Keratinocyte (primary cell): ENCODE data around the gene TIMP2. TPM values are rescaled to one million over a fixed set of nuclear protein-coding genes. Genes with fewer than 3 reads are reported as not detected.

Source experiments
- DNase-seq: peaks from one replicate; pipeline ENCODE4 v3.0.0-alpha.2; 2011; ENCODE audit warnings: low read depth, missing footprints, low spot score
- FAIRE-seq: peaks from 2 replicates; lab custom pipeline; 2011; peaks lifted over from hg19 to GRCh38; lab: Jason Lieb, UNC
- H2AFZ ChIP-seq: 2 replicates; pipeline ENCODE4 v1.6.0; 2012; ENCODE audit warnings: low read length, control low read depth, inconsistent platforms; ENCODE audit not compliant: control insufficient read depth
- H3K27ac ChIP-seq: 2 replicates; pipeline ENCODE4 v1.5.1; 2011; ENCODE audit warnings: low read length; ENCODE audit not compliant: control insufficient read depth, insufficient read depth
- H3K27me3 ChIP-seq: 3 replicates; pipeline ENCODE4 v1.6.0; 2011; ENCODE audit warnings: low read length; ENCODE audit not compliant: control insufficient read depth, insufficient read depth; ENCODE audit errors: extremely low read depth
- H3K36me3 ChIP-seq, 2 experiments: 2 replicates in 1 of 2; 3 replicates in 1 of 2; pipeline ENCODE4 v1.5.1; 2011; ENCODE audit warnings: low read length in 2 of 2, mild to moderate bottlenecking in 1 of 2; ENCODE audit not compliant: control insufficient read depth in 2 of 2, insufficient read depth in 2 of 2; ENCODE audit errors: extremely low read depth in 1 of 2
- H3K4me1 ChIP-seq: 3 replicates; pipeline ENCODE4 v1.5.1; 2011; ENCODE audit warnings: low read length; ENCODE audit not compliant: control insufficient read depth, insufficient read depth; ENCODE audit errors: extremely low read depth
- H3K4me2 ChIP-seq: 3 replicates; pipeline ENCODE4 v1.6.0; 2011; ENCODE audit warnings: low read depth, low read length; ENCODE audit not compliant: control insufficient read depth, insufficient read depth; ENCODE audit errors: extremely low read depth
- H3K4me3 ChIP-seq, 3 experiments: fragments of 200-600 bp in 1 of 3; sonication (generic) in 1 of 3; 2 replicates in 2 of 3; 3 replicates in 1 of 3; pipeline ENCODE4 v1.5.1; 2011 to 2016; ENCODE audit warnings: low read length in 3 of 3, mild to moderate bottlenecking in 3 of 3, control low read depth in 2 of 3, inconsistent platforms in 1 of 3, low read depth in 1 of 3, mixed read lengths in 1 of 3, mixed run types in 1 of 3, moderate library complexity in 1 of 3; ENCODE audit not compliant: control insufficient read depth in 2 of 3, insufficient read depth in 2 of 3; ENCODE audit errors: extremely low read depth in 1 of 3
- H3K79me2 ChIP-seq: 2 replicates; pipeline ENCODE4 v1.6.0; 2012; ENCODE audit warnings: low read length; ENCODE audit not compliant: control insufficient read depth, insufficient read depth
- H3K9ac ChIP-seq: 3 replicates; pipeline ENCODE4 v1.6.0; 2011; ENCODE audit warnings: low read length; ENCODE audit not compliant: control insufficient read depth, insufficient read depth; ENCODE audit errors: extremely low read depth
- H3K9me1 ChIP-seq: 3 replicates; pipeline ENCODE4 v1.6.0; 2011; ENCODE audit warnings: low read length; ENCODE audit not compliant: control insufficient read depth, insufficient read depth; ENCODE audit errors: extremely low read depth
- H3K9me3 ChIP-seq: 2 replicates; pipeline ENCODE4 v1.5.1; 2012; ENCODE audit warnings: low read depth, low read length; ENCODE audit not compliant: control insufficient read depth
- H4K20me1 ChIP-seq: 3 replicates; pipeline ENCODE4 v1.6.0; 2011; ENCODE audit warnings: low read length; ENCODE audit not compliant: control insufficient read depth, insufficient read depth; ENCODE audit errors: extremely low read depth
- EZH2 ChIP-seq: IDR thresholded peaks from one replicate; pipeline ENCODE4 v1.6.1; 2012; ENCODE audit warnings: inconsistent platforms, mild to moderate bottlenecking, low read length, moderate library complexity
- dilution Hi-C: fragments of 300-500 bp; cut with MboI; formaldehyde crosslinking; loops from one replicate; pipeline ENCODE4 v1.7.0; 2020; ENCODE audit warnings: low sequenced_read_pairs; ENCODE audit not compliant: extremely low pct_ligation_motif_present
- polyA plus RNA-seq, 5 experiments: library from polyadenylated mRNA; depleted of rRNA in 3 of 5; stranded (reverse) in 3 of 5; stranded (forward) in 1 of 5; unstranded in 1 of 5; fragments of >200 nt; gene quantifications; 1 replicate in 1 of 5; 2 replicates in 3 of 5; 3 replicates in 1 of 5; pipeline versions ENCODE4 v1.2.1 to v1.2.3, GENCODE V29; 2011 to 2012; ENCODE audit warnings: missing spikeins in 2 of 5, low read depth in 1 of 5, low replicate concordance in 1 of 5
- TF ChIP-seq, protein P1 (sequence below), 3 experiments: IDR thresholded peaks in 1 of 3; conservative IDR thresholded peaks in 1 of 3; optimal IDR thresholded peaks in 1 of 3; 2 replicates in 2 of 3; 3 replicates in 1 of 3; pipeline versions ENCODE3 to v1.5.1; 2011; ENCODE audit warnings: low read length in 3 of 3, mild to moderate bottlenecking in 3 of 3, moderate library complexity in 2 of 3, control low read depth in 1 of 3, inconsistent platforms in 1 of 3; ENCODE audit not compliant: insufficient read depth in 2 of 3; ENCODE audit errors: extremely low read depth in 1 of 3

The TIMP2 gene
- polyA plus RNA-seq, 1 donor (not counting 4 experiments of a cell fraction or from before 2014, with no cell fraction given): 1.2 TPM

DNA sequence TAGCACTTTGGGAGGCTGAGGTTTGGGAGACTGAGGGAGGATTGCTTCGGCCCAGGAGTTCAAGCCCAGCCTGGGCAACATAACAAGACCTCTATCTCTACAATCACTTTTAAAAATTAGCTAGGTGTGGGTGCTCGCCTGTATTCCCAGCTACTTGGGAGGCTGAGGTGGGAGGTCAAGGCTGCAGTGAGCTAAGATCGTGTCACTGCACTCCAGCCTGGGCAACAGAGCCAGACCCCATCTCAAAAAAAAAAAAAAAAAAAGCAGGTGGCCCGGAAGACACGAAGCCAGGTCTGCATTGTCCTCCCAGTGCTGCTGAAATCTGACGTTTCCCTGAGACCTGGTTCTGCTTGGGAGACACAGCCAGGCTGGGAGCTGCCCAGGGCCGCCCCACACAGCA is 18.8 kb upstream of the TIMP2 start:
- no peak for FAIRE-seq
- TF ChIP-seq EZH2: no peak
- TF ChIP-seq, protein P1, sequence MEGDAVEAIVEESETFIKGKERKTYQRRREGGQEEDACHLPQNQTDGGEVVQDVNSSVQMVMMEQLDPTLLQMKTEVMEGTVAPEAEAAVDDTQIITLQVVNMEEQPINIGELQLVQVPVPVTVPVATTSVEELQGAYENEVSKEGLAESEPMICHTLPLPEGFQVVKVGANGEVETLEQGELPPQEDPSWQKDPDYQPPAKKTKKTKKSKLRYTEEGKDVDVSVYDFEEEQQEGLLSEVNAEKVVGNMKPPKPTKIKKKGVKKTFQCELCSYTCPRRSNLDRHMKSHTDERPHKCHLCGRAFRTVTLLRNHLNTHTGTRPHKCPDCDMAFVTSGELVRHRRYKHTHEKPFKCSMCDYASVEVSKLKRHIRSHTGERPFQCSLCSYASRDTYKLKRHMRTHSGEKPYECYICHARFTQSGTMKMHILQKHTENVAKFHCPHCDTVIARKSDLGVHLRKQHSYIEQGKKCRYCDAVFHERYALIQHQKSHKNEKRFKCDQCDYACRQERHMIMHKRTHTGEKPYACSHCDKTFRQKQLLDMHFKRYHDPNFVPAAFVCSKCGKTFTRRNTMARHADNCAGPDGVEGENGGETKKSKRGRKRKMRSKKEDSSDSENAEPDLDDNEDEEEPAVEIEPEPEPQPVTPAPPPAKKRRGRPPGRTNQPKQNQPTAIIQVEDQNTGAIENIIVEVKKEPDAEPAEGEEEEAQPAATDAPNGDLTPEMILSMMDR (optimal IDR thresholded peaks at IDR 0.05 in 1 of 3, IDR thresholded peaks at IDR 0.05 in 1 of 3, conservative IDR thresholded peaks at IDR 0.05 in 1 of 3; ENCODE audit: extremely low read depth in 1 of 3, insufficient read depth in 2 of 3, low read length in 3 of 3): no peak

DNA sequence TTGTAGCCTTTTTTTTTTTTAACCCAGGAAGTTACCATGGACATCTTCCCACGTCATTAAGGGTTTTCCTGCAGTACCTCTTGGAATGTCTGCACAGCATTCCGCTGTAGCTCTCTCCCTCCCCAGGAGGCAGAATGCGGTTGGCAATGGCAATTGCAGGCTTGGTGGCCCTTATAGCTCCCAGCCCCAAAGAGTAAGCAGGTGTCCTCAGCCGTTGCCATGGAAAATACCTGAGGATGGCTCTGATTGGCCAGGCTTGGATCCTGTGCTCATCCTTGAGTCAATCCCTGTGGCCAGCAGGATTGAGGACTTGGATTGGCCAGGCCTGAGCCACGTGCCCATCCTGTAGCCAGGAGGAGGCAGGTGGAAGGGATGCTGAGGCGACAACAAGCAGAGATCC is 15.5 kb upstream of the TIMP2 start:
- Histone ChIP-seq H3K4me1 (no peaks in the 10 kb centered on the region), H3K4me3 (no peak overlapping the region), H2AFZ (no peak overlapping the region), H3K9me3 (no peaks in the 10 kb centered on the region), H3K4me2 (no peak overlapping the region), H3K27me3 (peaks cover 11% of the 10 kb centered on the region), H3K9ac (no peak overlapping the region), H3K27ac (no peak overlapping the region), H3K79me2 (no peaks in the 10 kb centered on the region), H4K20me1 (no peaks in the 10 kb centered on the region), H3K9me1 (no peaks in the 10 kb centered on the region), H3K36me3 (no peaks in the 10 kb centered on the region)
- dilution Hi-C loops: no loop called here
- TF ChIP-seq EZH2: no peak
- TF ChIP-seq, protein P1 (optimal IDR thresholded peaks at IDR 0.05 in 1 of 3, IDR thresholded peaks at IDR 0.05 in 1 of 3, conservative IDR thresholded peaks at IDR 0.05 in 1 of 3; ENCODE audit: extremely low read depth in 1 of 3, insufficient read depth in 2 of 3, low read length in 3 of 3): no peak
- FAIRE-seq: no peak
- no peak for DNase-seq

More for the DNA sequence above, 18.8 kb upstream of the TIMP2 start:
- Histone ChIP-seq H3K9me3 (no peaks in the 10 kb centered on the region), H3K4me2 (no peak overlapping the region), H3K27me3 (peaks cover 6% of the 10 kb centered on the region), H2AFZ (no peak overlapping the region), H3K9ac (no peak overlapping the region), H3K4me3 (no peak overlapping the region), H3K27ac (no peak overlapping the region), H3K79me2 (no peaks in the 10 kb centered on the region), H4K20me1 (no peaks in the 10 kb centered on the region), H3K9me1 (no peaks in the 10 kb centered on the region), H3K4me1 (no peaks in the 10 kb centered on the region), H3K36me3 (no peaks in the 10 kb centered on the region)
- dilution Hi-C loops: no loop called here
- DNase-seq: no peak
